ENCODE measurements around the gene TBXAS1.

Gene TBXAS1

GRCh38 chr7:139985811-139986210 lies 156.7 kb downstream of the TBXAS1 start:
- no peak for DNase-seq

- DNase-seq: no peak
Observed at GRCh38 chr7:139987691-139988516, 158.8 kb downstream of the TBXAS1 start.

- DNase-seq: no peak
Observed at GRCh38 chr7:139989366-139990141, 160.5 kb downstream of the TBXAS1 start.

GRCh38 chr7:139990142-139990535 lies 161.1 kb downstream of the TBXAS1 start:
- DNase-seq: no peak

GRCh38 chr7:139990571-139991268 lies 161.7 kb downstream of the TBXAS1 start:
- DNase-seq: no peak

GRCh38 chr7:139991269-139991666 lies 162.2 kb downstream of the TBXAS1 start:
- no peak for DNase-seq

- DNase-seq: no peak
Observed at GRCh38 chr7:139991911-139992310, 162.8 kb downstream of the TBXAS1 start.

- no peak for DNase-seq
Observed at GRCh38 chr7:139992353-139993044, 163.4 kb downstream of the TBXAS1 start.

- DNase-seq: no peak
Observed at GRCh38 chr7:139993169-139993568, 164.1 kb downstream of the TBXAS1 start.

- DNase-seq: no peak
Observed at GRCh38 chr7:139993592-139993991, 164.5 kb downstream of the TBXAS1 start.

GRCh38 chr7:139994356-139994755 lies 165.3 kb downstream of the TBXAS1 start:
- DNase-seq: no peak

GRCh38 chr7:139995017-139995915 lies 166.2 kb downstream of the TBXAS1 start:
- DNase-seq: no peak

- DNase-seq: no peak
Observed at GRCh38 chr7:139998572-139998971, 169.5 kb downstream of the TBXAS1 start.

GRCh38 chr7:139999516-139999915 lies 170.5 kb downstream of the TBXAS1 start:
- DNase-seq: no peak

GRCh38 chr7:140000666-140001268 lies 171.7 kb downstream of the TBXAS1 start:
- DNase-seq: no peak

- DNase-seq: no peak
Observed at GRCh38 chr7:140003913-140004382, 174.9 kb downstream of the TBXAS1 start.

- no peak for DNase-seq
Observed at GRCh38 chr7:140004672-140005071, 175.6 kb downstream of the TBXAS1 start.

GRCh38 chr7:140005341-140005740 lies 176.3 kb downstream of the TBXAS1 start:
- no peak for DNase-seq

- DNase-seq: no peak
Observed at GRCh38 chr7:140005754-140006503, 176.9 kb downstream of the TBXAS1 start.

GRCh38 chr7:140006600-140006999 lies 177.5 kb downstream of the TBXAS1 start:
- DNase-seq: no peak
